Adipocyte (in vitro differentiated cells): ENCODE measurements around the gene ABCB11.

Experiments used
- DNase-seq: peaks from one replicate; pipeline ENCODE4 v3.0.0-alpha.2; 2015; ENCODE audit warnings: low read depth
- H3K27me3 ChIP-seq: replicated peaks from 2 replicates; pipeline ENCODE4 v1.7.0; 2013; ENCODE audit warnings: mild to moderate bottlenecking, low read length, moderate library complexity; ENCODE audit not compliant: control insufficient read depth, insufficient read depth
- H3K36me3 ChIP-seq: 2 replicates; pipeline ENCODE4 v1.7.0; 2013; ENCODE audit warnings: low read length, mild to moderate bottlenecking, moderate library complexity; ENCODE audit not compliant: control insufficient read depth, insufficient read depth, severe bottlenecking
- H3K4me1 ChIP-seq: 2 replicates; pipeline ENCODE4 v1.7.0; 2013; ENCODE audit warnings: mild to moderate bottlenecking, low read length, moderate library complexity; ENCODE audit not compliant: control insufficient read depth, insufficient read depth
- H3K4me3 ChIP-seq: 2 replicates; pipeline ENCODE4 v1.7.0; 2013; ENCODE audit warnings: mild to moderate bottlenecking, low read length, moderate library complexity
- H3K9ac ChIP-seq: 2 replicates; pipeline ENCODE4 v1.7.0; 2013; ENCODE audit warnings: mild to moderate bottlenecking, low read length, moderate library complexity
- H3K9me3 ChIP-seq: 2 replicates; pipeline ENCODE4 v1.7.0; 2013; ENCODE audit warnings: mild to moderate bottlenecking, low read length, moderate library complexity; ENCODE audit not compliant: control insufficient read depth

The ABCB11 gene

DNA sequence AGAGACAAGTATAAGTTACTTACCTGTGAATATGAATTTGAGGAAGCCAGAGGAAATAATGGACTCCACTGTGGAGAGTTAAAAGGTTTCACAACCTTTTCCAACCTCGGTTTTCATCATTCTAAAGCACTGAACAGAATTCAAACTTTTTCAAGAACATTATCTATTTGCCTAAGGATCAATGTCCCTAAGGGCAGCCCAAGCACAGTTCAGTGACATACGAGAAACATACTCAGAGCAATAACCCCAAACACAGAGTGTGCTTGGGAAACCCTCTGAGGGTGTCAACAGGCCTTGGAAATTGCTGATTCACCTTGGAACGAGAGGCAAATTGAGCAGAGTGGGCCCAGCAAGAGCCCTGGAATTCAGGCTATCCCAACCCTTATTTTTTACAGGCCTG lies at the start of gene ABCB11:
TSS of gene ABCB11 (minus strand) at position 123 of the 400 bp plus-strand sequence. CDS start 13,199 bp downstream, outside the sequence.
- Histone ChIP-seq H3K36me3 (no peaks in the 10 kb centered on the region), H3K9me3 (peaks cover 6% of the 10 kb centered on the region), H3K27me3 (no peaks in the 10 kb centered on the region), H3K4me3 (no peak within 1 kb of the TSS), H3K9ac (peak within 1 kb of the TSS; percentile 20), H3K4me1 (peaks cover 12% of the 10 kb centered on the region)
- no peak for DNase-seq

DNA sequence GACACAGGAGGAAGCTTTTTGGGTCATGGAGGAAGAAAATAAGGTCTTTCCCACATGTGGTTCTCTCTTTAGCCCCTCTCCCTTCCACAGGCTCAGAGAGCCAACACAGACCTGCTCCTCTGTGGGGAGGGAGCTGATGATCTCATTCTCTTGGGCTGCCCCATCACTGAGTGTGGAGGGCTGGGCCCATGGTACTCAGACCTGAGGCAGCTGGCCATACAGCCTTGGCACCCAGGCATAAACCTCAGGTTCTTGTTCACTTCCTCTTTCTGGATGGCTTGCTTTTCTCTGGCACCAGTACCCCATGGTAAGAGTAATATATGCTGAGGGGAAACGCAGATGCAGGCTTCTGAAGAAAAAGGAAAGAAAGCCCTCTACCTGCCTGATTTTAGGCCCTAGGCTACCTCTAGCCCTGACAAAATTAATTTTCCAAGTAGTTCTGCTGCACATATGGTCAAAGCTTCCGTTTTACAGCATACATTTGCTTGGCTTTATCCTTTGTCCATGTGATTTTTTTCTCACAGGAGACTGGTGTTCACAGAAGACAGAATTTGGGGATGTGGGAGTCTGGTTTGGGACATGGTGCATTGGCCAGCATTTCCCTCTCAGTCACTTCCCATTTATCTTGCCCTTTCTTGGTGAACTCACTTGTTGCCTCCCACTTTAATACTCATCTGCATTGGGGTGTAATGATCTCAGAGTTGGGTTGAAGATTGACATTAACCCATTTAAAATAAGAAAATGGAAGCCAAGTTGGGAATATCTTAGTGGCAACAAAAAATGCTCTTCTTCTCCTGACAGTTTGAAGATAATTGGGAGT lies 49.3 kb upstream of the ABCB11 start:
- H3K9me3 ChIP-seq: no peaks in the 10 kb centered on the region
- no peak overlapping the region for H3K4me3 ChIP-seq
- H3K9ac ChIP-seq: no peak overlapping the region
- H3K4me1 ChIP-seq: peaks cover 7% of the 10 kb centered on the region
- H3K27me3 ChIP-seq: no peaks in the 10 kb centered on the region
- H3K36me3 ChIP-seq: no peaks in the 10 kb centered on the region
- no peak for DNase-seq

DNA sequence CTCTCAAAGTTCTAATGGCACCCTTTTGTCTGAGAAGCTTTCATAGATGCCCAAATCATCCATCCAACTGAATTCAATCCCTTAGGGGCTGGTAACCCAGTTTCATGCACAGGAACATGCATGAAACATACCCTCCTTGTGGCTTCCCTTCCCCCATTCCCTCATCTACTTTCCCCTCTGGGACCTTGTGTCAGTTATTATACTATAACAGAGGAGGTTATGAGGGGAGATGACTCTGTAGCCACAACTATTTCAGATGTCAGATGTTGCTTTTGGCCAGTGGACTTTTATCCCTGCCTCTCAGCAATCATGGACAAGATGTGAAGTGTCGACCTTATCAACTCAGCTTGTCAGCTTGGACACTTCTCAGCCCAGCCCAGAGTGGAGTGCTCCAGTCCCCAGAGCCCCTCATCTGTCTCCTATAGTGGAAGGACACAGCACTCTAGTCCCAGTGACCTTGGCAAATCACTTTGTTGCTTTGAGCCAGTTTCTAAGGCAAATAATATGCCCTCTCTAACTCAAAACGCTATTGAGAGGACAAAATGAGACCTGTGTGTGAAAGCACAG lies 46.6 kb upstream of the ABCB11 start:
- Histone ChIP-seq H3K4me3 (no peak overlapping the region), H3K4me1 (peaks cover 27% of the 10 kb centered on the region), H3K36me3 (no peaks in the 10 kb centered on the region), H3K9ac (no peak overlapping the region), H3K9me3 (no peaks in the 10 kb centered on the region), H3K27me3 (no peaks in the 10 kb centered on the region)
- no peak for DNase-seq

DNA sequence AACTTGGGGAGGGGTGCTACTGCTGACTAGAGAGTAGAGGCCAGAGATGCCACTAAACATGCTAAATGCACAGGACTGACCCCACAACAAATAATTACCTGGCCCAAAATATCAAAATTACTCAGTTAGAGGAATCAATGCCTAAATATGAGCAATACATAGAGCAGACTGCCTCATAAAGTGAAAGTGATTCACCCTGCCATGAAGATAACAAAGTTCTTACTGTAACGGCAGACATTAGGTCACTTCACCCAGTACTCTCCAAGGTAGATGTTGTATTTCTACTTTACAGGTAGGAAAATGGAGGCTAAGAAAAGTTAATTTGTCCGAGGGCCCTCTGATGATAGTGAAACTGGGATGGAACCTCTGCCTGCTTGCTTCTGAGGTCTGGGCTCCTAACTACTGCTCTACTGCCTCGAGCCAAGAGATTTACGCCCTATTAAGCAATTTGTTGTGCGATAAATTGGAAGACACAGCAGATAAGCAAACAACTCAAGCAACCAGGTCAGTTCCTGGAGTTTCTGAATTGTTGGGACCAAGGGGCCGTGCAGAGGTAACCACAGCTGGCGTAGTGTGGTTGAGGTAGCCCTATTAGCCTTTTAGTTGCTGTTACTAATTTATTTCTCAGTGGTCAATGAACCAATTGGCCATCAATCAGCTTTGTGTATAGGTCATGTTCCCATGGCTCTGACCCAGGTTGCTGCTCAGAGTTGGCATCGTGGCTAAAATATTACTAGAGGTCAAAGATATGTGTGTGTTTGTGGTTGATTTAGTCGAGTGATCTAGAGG lies 43.0 kb upstream of the ABCB11 start:
- Histone ChIP-seq H3K4me3 (peak overlapping the region; percentile 38), H3K9me3 (no peaks in the 10 kb centered on the region), H3K36me3 (no peaks in the 10 kb centered on the region), H3K27me3 (no peaks in the 10 kb centered on the region), H3K4me1 (peaks cover 48% of the 10 kb centered on the region), H3K9ac (no peak overlapping the region)
- DNase-seq: no peak

DNA sequence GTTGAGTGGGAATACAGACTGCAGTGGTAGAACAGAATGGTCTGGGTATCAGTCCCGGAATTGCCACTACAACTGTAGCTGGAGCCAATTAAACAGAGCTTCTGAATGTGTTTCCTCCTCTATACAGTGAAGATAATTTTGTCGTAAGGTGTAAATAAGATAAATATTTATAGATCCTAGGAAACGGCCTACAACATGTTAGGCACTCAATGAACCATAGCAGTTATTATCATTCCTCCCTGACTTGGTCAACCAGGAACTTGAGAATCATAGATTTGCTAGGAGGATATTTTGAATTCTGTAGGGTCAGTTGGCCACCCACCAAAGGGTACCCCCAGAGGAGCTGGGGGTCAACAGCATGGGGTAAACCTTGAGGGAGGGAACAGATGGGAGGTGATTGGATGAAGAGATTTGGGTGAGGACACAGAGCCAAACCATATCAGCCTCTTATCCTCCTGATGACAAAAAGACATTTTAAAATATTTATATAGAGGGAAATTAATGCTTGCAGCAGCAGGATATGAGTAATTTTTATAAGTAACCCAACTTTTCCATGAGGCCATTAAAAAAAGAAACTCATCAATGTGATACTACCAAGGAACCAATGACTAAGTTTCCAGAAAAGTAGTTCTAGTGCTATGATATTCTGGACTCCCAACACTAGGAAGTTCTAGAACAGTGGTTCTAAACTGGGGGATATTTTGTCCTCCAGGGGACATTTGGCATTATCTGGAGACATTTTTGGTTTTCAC lies 42.3 kb upstream of the ABCB11 start:
- no peak for DNase-seq
- no peak overlapping the region for H3K4me3 ChIP-seq

DNA sequence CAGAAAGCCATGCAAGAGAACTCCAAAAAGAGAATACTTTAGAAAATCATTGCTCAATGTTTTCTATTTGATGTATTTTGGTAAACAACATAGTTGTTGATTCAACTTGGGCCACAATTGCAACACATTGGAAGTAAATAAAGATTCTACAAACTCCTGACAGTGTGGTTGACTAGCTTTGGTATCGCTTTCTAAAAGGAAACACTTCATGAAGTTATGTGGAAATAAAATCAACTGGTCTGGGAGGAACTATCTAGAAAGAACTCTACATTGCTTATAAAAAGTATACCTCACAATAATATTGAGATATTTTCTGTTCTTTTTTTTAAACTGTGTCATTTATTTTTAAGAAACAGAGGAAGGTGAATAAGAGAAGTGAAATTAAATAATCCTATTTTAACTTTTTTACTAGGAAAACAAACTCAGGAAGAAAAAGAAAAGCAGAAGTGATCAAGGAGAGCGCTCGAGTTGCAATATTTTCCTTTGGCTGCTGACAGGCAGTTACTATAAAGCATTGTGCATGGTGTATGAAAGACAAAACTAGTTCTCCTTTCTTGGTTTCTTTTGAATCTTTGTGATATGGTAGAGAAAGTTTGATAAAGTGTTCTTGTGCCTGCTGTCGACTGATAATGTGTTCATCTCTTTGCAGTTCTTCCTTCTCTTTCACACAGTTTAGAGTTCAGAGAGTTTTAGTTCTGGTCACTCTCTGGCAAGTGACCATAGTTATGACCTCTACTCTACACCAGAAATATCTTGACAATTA lies 41.2 kb upstream of the ABCB11 start:
- no peaks in the 10 kb centered on the region for H3K9me3 ChIP-seq
- no peaks in the 10 kb centered on the region for H3K36me3 ChIP-seq
- H3K27me3 ChIP-seq: no peaks in the 10 kb centered on the region
- H3K9ac ChIP-seq: peak overlapping the region; percentile 62
- peaks cover 46% of the 10 kb centered on the region for H3K4me1 ChIP-seq
- no peak overlapping the region for H3K4me3 ChIP-seq
- DNase-seq: no peak

More for the DNA sequence above, 42.3 kb upstream of the ABCB11 start:
- H3K36me3 ChIP-seq: no peaks in the 10 kb centered on the region
- H3K9ac ChIP-seq: no peak overlapping the region
- H3K27me3 ChIP-seq: no peaks in the 10 kb centered on the region
- no peaks in the 10 kb centered on the region for H3K9me3 ChIP-seq
- peaks cover 53% of the 10 kb centered on the region for H3K4me1 ChIP-seq

DNA sequence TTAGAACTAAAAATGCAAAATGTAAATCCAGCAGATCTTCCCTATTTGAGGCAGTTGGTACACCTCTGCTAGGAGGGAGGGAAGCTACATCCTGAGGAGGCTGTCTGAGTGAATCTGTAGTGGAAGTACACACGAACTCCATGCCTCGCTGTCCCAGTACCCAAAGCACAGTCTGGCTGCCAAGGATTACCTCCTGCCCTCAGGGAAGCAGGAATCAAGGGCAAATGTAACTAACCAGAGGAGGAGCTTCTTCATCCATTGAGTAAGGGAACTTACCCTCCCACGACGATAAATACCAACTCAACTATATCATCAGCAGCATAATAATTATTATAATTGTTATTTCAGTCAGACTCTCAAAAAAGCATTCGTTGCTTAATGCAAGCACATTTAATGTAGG lies 40.3 kb upstream of the ABCB11 start:
- Histone ChIP-seq H3K36me3 (no peaks in the 10 kb centered on the region), H3K4me3 (no peak overlapping the region), H3K4me1 (peaks cover 53% of the 10 kb centered on the region), H3K27me3 (no peaks in the 10 kb centered on the region), H3K9me3 (no peaks in the 10 kb centered on the region), H3K9ac (no peak overlapping the region)
- DNase-seq: no peak

DNA sequence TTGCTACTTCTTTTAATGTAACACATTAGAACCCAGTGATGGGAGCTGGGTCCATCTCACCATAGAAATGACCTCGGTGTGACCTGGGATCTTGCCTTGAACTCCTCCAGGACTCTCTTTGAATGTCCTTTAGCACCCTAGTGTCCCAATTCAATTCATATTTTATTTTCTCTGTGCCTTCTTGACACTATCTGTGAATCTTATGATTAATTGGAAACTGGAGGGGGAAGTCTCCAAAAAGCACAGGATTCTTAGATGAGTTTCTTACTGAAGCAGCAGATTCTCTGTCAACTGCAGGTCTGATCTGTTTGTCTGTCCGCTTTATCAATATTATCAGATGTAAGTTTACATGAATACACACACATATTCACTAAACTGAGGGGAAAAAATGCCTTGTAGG lies 38.7 kb upstream of the ABCB11 start:
- Histone ChIP-seq H3K36me3 (no peaks in the 10 kb centered on the region), H3K4me1 (peaks cover 60% of the 10 kb centered on the region), H3K27me3 (no peaks in the 10 kb centered on the region), H3K9ac (no peak overlapping the region), H3K4me3 (no peak overlapping the region), H3K9me3 (no peaks in the 10 kb centered on the region)
- no peak for DNase-seq

DNA sequence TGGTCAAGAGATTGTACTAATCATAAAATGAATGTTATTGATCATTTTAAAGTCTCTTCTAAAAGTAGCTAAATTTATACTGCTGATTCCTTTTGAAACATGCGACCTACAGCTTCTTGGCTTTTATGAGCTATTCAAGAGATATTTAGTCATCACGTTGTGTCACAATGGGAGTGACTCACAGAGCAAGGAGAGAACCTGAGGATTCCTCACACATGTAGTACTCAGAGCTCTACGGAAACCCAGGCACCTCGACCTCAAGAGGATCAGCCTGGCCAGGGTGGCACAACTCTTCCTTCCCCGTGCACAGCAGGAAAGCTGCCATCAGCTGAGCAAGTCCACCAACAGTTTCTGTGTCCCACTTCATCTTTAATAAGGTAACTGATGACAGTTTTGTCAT lies 38.2 kb upstream of the ABCB11 start, which contains the start of gene DHRS9:
TSS of gene DHRS9 (plus strand) at position 223 of the 400 bp plus-strand sequence. CDS start 12,019 bp downstream, outside the sequence.
- no peaks in the 10 kb centered on the region for H3K36me3 ChIP-seq
- no peaks in the 10 kb centered on the region for H3K27me3 ChIP-seq
- DNase-seq: peak; percentile 17
- H3K9me3 ChIP-seq: no peaks in the 10 kb centered on the region
- peaks cover 55% of the 10 kb centered on the region for H3K4me1 ChIP-seq
- H3K4me3 ChIP-seq: no peak within 1 kb of the TSS
- H3K9ac ChIP-seq: no peak within 1 kb of the TSS

DNA sequence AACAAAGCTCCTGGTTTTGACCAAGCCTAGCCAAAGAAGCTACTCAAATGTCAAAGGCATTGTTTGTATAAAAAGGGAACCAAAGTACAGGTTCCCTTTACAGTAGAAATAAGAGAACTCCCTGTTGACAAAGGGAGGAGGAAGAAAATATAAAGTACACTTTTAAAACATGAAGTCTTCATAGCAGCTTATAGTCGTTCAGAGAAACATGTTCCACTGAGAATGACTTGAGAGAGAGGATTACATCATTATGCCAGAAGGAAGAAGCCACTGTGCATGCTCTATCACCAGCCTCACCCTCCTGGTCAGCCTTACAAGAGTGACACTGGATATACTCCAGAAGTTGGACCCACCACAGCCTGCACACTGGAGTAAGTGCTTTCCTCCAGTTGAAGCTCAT lies 35.8 kb upstream of the ABCB11 start:
- H3K9ac ChIP-seq: no peak overlapping the region
- H3K36me3 ChIP-seq: no peaks in the 10 kb centered on the region
- no peak overlapping the region for H3K4me3 ChIP-seq
- H3K27me3 ChIP-seq: no peaks in the 10 kb centered on the region
- H3K9me3 ChIP-seq: no peaks in the 10 kb centered on the region
- no peak for DNase-seq
- peaks cover 35% of the 10 kb centered on the region for H3K4me1 ChIP-seq
